Forelimb muscle (tissue), 1 donor: Measurements from ENCODE around the gene SLC44A1. TPM values are rescaled to one million over a fixed set of nuclear protein-coding genes. Genes with fewer than 3 reads are reported as not detected.

Source experiments
- DNase-seq: peaks from one replicate; pipeline ENCODE4 v3.0.0-alpha.2; 2013; ENCODE audit warnings: low read depth
- polyA plus RNA-seq: library from polyadenylated mRNA; unstranded; fragments of 120-200 nt; gene quantifications from one replicate; pipeline ENCODE4 v1.2.1, GENCODE V29; 2013; ENCODE audit not compliant: insufficient read length

SLC44A1 gene
- polyA plus RNA-seq, 1 donor, result 14.6 TPM

DNA sequence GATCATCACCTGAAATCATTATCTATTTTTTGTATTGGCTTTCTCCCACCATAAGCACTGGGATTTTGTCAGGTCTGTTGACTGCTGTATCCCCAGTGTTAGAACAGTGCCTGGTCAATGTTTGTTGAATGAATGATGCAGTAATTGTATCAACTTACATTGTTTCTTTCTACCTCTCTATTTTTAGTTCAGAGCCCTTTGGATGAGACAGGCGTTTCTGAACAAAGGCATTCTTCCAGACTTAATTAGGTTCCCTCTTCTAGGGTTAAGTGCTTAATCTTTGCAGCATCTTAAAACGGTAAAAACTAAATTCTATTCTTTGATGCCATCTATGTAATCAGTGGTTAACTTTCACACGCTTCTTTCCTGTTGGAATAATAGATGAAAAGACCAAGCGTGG, 26.3 kb downstream of the SLC44A1 start:
- DNase-seq, result no peak

DNA sequence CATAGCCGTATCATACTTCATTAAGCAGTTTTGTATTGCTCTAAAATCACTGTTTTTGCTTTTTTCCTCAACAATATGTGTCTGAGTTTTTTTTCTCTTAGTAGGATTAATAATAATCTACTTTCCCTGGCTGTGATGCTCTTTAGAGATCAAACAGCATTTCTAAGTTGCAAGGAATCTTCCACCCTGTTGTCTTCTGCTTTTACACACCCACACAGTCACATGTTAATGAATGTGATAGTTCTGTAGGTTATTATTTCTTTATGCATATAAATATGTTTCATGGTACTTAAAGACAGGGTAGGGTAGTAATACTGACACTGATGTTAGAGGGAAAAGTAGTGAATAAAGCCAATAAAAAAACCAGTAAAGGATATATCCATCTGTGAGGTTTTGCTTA, 29.3 kb downstream of the SLC44A1 start:
- DNase-seq, result no peak

DNA sequence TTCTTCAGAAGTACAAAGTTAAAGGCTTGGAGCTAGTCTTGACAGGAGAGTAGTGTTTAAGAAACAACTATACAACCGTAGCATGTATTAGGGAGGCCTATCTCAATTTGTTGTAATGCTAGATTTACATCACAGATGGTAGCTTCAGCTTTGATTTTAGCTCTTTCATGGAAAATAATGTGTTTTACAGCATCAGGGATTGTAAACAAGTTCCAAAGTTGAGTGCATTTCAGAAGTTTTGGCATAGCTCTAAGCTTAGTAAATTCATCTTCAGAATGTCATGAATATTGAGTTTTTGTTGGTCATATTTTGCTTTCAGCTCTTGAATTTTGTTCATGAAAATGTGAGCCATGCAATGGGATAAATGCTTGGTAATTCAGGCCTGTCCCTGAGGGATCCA, 30.7 kb downstream of the SLC44A1 start:
- DNase-seq, result no peak

DNA sequence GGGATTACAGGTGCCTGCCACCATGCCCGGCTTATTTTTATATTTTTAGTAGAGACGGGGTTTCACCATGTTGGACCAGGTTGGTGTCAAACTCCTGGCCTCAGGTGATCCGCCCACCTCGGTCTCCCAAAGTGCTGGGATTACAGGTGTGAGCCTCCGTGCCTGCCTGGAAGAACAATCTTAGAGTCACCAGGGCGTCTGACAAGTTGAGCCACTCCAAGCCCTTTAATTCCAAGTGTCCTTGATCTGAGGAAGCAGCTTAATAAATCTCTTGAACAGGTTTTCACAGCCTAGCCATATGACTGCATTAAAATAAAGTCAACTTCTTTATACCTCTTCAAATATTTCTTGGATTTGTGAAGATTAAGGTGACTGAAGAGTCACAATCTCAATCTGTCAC, 31.5 kb downstream of the SLC44A1 start:
- no peak for DNase-seq

DNA sequence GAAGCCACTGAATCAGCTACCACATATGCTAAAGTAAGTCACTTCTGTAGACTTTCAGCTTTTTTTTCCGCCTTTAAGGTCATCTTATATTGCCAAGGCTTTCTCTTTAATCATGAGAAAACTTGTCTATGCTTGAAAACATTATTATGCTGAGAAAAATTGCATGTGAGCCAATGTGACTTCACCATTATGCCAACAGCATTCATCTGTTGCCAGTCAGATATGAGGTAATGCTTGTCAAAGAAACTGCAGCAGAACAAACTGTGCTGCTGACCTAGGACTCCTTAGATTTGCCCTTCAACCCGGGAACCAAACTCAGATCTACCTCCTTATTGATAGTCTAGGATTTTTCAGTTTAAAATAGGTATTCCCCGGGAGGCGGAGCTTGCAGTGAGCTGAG, 34.3 kb downstream of the SLC44A1 start:
- no peak for DNase-seq

DNA sequence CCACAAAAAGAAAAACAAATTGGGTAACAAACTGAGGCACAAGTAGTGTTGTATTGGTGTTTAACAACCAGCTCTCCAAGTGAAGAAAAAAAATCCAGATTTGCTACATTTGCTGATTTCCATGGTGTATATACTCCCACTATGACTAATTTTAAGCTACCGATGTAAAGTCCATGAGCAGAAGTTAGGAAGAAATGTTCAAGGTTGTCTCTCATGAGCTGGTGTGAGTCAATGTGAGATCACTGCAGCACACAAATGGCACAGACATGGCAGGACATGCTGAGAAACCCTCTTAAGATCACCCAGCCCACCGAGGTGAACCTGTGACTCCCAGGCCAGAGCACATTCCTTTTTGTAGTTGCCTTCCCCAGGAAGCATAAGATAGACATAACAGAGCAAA, 36.2 kb downstream of the SLC44A1 start:
- no peak for DNase-seq

DNA sequence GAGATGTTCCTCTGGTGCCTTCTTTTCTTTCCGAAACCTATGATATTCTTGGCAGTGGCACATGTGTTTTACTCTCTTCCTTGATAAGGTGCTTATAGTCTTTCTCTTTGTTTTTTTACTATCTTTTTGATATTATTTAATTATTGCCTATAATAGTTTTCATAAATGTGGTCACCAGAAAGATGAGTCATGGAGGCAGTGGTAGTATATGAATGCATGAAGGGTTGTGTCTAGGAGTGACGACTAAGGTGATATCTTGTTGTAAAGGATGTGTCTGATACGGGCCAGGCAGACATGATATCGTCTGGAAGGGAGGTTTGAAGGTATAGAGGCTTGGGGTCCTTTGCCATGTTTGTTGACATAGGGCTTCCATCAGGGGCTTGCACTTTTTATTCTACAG, 36.8 kb downstream of the SLC44A1 start:
- DNase-seq, result no peak

DNA sequence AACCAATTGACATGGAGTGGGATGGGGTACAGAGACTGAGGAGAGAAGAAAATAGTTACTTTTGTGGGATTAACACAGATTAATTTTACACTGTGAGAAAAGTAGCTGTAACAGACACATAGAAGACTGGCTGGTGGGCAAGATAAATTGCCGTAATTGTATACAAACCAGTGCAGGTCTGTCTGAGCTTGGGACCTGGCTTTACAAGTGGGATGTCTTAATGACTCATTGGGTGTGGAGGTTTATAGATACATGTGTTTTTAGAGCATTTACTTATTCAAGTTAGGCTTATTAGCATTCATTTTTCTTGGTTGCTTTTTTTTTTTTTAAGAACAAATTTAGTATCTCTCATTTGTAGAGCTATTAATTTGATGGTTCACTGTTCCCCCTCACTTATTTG, 37.5 kb downstream of the SLC44A1 start:
- DNase-seq, result no peak

DNA sequence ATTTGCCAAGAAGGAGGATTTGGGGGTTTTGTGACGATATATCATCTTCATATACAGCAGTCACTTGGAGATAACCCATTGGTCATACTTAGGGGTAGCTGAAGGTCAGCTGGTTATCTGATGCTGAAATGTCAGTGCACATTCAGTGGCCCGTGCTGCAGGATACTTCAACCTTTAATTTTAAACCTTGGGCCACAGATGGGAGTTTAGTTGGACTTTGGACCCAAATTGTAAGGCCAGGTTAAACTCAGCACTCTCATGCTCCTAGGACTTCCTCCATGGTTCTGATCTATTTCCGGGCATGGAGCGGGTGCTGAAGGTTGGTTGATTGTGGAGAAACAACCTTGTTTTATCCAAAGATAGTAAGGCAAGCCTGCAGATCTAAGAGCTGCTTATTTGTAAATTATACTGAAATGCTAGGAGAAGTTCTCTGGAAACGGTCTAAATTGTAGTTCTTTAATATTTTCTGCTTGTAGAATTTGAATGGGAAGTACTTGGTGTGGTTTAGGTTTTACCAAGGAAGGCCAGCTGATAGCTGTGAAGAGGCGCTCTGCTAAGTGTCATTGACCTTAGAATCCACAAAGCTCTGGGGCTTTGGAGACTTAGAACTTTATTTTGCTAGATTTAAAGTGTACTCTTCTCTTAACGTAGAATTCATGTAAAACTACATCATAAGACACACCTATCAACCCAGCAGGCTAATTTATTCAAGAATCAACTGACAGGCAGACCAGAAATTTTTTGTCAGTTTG, 38.6 kb downstream of the SLC44A1 start:
- no peak for DNase-seq

DNA sequence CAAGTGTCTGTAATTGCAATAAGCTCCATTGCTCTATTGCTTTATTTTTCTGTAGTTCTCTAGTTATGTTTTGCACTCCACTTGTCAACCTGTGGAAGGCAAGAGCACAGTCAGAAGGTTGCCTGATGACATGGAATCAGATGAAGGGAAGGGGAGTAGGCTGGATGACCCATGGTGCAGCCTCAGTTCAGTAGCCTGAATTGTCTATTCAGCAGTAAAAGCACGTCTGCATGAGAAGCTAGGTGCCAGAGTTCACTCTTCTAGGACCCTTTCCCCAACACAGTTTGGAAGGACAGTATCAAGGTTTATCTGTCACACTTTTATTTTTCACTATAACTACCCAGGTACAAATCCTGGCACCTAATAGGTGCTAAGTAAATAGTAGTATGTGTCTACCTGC, 39.3 kb downstream of the SLC44A1 start:
- no peak for DNase-seq

DNA sequence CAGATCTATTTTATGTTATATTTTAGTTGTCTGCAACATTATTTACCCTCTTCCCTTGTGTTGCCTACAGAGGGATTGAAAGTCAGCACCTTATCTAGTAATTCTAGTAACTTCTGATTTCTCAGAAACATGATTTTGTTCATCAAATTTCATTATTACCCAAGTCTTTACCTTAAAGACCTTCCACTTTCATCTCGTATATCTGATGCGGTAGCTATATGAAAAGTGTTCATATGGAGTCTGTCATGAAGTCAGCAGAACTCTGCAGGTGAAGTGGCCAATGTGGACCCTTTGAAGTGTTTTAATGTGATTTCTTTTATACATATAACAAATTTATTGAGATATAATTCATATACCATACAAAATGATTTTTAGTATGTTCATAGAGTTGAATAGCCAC, 40.0 kb downstream of the SLC44A1 start:
- DNase-seq, result no peak

DNA sequence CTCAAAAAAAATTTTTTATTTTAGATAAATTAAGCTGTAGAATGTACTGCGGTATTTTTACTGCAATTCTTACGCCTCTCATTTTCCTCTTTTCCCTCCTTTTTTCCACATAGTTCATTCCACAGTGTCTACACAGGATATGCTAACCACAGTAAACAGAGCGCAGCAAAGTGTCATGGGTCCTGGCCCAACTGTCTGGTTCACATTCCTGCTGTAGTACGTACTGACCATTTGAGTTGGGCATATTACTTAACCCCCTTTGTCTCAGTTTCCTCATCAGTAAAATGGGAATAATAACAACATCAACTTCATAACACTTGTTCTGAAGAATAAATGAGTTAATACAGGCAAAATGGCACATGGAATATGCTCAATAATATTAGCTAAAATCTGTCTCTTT, 41.6 kb downstream of the SLC44A1 start:
- no peak for DNase-seq

DNA sequence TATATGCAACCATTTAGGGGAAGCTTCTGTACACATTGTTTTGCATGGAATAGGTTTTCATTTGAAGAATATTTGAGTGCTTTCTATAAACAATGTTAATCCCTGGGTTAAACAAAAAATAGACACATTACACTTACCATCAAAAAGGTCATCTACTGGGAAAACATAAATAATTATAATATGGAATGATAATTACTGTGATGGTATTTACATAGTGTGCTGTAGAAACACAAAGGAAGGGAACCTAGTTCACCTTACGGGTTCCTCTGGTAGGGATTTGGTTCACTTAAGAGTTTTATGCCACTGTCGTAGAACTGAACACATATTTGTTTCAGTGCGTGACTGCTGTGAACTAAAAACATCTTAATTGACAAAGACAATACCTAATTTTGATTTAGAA, 44.9 kb downstream of the SLC44A1 start:
- no peak for DNase-seq

DNA sequence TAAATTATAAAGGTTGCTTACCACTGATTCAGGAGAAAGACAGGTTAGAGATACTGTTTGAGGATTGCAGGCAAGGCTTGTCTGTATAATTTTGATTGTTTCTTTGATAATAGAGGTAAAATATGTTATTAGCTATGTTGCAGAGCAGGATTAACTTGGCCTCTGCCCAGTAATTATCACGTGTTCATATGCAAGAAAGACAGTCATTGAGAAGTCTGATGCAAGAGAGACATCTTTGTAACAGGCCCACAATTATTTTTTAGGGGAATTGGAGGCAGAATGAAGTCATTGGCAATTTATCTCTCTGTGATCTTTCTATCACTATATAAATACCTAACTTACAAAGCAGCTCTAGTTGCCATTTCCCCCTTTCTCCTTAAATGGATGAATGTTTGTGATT, 46.0 kb downstream of the SLC44A1 start:
- DNase-seq, result no peak

DNA sequence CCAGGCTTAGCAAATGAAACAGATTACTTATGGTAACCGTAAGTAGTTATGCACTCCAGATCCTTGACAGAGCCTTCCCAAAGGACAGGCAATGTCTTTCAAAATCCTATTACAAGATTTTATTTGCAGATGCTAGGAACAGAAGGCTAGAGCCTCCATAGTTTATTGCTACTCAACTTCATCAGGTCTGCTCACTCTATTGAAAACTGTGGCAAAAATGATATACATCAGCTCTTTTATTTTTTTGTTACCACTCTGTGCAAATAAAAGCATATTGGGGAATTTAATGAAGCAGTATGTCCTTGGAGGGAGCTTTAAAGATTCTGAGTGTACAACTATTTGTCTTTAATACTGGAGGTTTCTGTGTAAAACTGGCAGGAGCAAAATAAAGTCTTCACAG, 46.5 kb downstream of the SLC44A1 start:
- no peak for DNase-seq

DNA sequence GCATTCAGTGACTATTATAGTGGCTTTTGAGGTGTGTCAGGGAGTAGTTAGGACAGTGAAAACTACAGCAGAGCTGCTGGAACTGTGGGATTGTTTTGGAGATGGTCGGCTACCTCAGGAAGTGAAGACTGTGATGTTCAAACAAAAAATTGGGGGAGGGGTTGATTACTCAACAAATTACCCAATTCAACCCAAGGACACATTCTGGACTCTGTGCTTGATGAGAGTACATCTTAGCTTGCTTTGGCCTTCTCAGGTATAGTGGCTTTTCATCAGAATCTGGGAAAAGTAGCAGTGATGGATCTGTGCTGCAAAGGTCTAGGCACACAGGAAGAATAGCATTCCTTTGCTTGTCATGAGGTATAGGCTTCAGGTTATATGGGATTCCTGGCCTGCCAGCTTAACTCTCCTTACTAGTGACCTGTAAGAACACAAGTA, 47.0 kb downstream of the SLC44A1 start:
- no peak for DNase-seq

DNA sequence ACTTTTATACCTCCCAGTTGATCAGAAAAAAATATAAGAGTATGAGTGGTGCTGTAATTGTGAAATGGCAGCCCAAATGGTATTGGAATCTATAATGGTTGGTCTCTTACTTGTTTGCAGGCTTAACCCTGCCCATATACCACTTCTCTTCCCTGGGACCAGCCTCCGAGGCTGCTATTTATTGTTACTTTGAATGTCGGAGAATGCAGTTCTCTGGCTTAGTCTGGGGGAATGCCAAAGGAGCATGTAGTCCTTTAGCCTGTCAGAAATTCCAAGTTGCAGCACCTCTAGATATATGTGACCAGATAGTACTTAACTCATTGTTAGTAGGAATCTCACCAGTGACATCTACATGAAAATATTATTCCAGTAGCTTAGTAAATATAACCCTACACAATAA, 47.5 kb downstream of the SLC44A1 start:
- no peak for DNase-seq

DNA sequence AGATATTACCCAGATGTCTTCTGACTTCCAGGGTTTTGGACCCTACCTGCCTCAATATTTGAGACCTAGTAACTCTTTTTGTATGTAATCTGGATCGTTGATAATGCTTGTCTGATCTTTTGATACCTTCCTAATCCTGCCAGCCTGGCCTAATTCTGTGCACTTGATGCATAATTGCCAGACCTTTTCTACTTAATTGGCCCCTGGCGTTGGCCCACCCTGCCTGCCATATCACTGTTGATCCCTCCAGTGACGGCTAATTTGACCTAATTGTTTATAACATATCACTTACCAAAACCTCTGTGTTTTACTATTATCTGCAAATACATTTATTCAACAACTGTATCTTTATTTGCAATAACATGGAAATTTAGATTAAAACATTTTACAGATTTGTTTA, 49.0 kb downstream of the SLC44A1 start:
- DNase-seq, result no peak

DNA sequence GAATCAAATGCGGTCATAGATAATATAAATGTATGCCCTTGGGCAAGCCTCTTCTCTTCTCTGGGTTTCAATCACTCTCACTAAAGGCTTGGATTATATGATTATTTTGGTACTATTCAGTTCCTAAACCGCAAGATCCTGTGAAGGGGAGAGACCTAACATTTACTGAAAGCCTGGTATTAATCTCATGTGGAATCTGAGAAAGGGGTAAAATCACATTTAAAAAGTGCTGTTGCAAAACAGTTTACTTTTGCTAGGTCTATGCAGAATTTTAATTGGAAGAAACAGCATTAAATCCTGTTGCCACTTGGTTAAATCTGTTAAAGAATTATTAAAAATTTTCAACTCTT, 50.7 kb downstream of the SLC44A1 start:
- no peak for DNase-seq

DNA sequence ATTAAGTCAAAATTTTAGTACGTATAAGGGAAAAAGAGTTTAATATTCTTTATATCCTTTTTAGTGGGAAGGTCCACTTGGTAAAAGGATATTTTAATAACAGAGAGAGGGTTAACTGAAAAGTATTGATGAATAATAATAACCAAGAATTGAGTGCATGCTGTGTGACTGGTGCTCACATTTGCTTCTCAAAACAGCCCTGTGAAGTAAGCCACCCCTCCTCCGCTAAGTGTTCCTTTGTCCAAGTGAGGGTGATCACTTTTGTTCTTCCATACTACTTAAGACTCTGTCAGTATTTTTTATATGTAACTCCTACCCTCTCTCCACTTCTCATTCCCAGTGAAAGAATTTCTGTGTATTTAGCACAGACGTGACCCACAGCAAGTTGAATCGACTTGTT, 51.5 kb downstream of the SLC44A1 start:
- DNase-seq, result no peak

DNA sequence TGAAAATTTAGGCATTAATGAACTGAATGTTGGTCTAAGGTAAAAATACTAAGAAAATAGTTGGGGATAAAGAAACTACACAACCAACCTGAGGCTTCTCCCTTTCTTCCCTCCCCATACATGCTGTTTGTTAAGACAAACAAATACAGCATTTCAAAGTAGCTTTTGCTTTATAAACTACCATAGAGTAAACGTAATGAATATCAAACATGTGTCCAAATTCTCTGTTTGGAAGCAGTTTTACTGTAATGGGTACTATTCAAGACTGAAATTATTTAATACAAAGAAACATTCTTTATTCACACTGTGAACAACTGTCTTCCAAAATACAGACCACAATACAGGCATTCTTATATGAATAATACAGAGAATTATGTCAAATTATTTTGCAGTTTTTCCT, 52.0 kb downstream of the SLC44A1 start:
- no peak for DNase-seq

DNA sequence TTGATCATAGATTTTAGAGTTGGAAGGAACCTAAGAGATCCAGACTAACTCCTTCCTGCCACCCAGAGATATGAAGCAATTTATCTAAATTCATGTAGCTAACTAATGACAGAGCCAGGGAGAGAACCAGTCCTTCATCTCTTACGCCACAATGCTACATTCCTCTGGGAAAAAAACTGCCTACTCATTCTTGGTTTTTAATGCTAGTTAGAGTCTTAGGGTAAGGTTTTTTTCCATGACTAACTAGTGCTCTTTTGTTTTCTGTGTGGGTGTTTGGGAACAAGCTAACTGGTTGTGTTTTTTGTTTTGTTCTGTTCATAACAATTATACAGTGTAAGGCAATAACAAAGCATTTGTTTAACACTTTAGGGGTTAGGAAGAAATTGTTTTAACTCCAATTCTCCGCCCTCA, 52.4 kb downstream of the SLC44A1 start:
- no peak for DNase-seq

DNA sequence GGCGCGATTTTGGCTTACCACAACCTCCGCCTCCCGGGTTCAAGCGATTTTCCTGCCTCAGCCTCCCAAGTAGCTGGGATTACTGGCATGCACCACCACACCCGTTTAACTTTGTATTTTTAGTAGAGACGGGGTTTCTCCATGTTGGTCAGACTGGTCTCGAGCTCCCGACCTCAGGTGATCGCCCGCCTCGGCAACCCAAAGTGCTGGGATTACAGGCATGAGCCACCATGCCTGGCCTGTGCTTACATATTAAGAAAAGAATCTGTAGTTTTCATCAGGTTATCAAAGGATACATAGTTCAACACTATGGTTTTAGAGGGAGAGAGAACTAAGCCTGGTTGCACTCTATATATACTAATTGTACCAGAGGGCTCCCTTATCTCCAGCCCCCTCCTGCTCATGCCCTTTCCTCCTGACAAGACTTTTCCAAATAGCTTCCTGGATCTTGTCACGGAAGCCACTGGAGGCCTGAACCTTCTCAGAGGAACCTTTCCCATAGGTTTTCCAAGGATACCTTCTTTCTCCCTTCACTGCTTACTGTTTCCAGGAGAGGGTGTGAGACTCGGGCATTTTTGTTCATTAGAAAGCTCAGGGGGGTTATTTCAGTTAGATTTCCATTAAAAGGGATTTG, 53.1 kb downstream of the SLC44A1 start:
- DNase-seq, result no peak
